HepG2 (cell line): ENCODE data around the gene KLF6. TPM values are rescaled to one million over a fixed set of nuclear protein-coding genes. Genes with fewer than 3 reads are reported as not detected.

Source experiments
- CEBPG ChIP-seq: IDR thresholded peaks from 2 replicates; pipeline ENCODE4 v1.6.1; 2016
- FOXJ3 ChIP-seq: sonication (generic); formaldehyde crosslinking; IDR thresholded peaks from 2 replicates; pipeline ENCODE4 v1.4.0; 2020; ENCODE audit warnings: missing genetic modification reagents, mild to moderate bottlenecking, borderline replicate concordance
- IRX3 ChIP-seq: sonication (generic); formaldehyde crosslinking; IDR thresholded peaks from 2 replicates; pipeline ENCODE4 v1.8.1; 2023; ENCODE audit warnings: mild to moderate bottlenecking, low read depth, missing genetic modification reagents, borderline replicate concordance
- MAFG ChIP-seq: sonication (generic); formaldehyde crosslinking; IDR thresholded peaks from 2 replicates; pipeline ENCODE4 v1.5.1; 2020; ENCODE audit warnings: mild to moderate bottlenecking, missing genetic modification reagents
- MAX ChIP-seq: IDR thresholded peaks from 2 replicates; pipeline ENCODE4 v1.6.1; 2012; ENCODE audit warnings: inconsistent platforms
- MED1 ChIP-seq: sonication (generic); formaldehyde crosslinking; IDR thresholded peaks from 2 replicates; pipeline ENCODE4 v1.4.0; 2020; ENCODE audit warnings: missing genetic modification reagents
- MZF1 ChIP-seq: sonication (generic); formaldehyde crosslinking; IDR thresholded peaks from 2 replicates; pipeline ENCODE4 v1.8.1; 2023; ENCODE audit warnings: mild to moderate bottlenecking, missing genetic modification reagents, borderline replicate concordance
- NBN ChIP-seq: fragments of 450-650 bp; conservative IDR thresholded peaks from 2 replicates; pipeline ENCODE4 v1.6.1; 2017
- NFIC ChIP-seq: IDR thresholded peaks from 2 replicates; pipeline ENCODE4 v1.6.1; 2012; ENCODE audit warnings: mild to moderate bottlenecking, low read length, inconsistent platforms
- PTBP1 ChIP-seq: fragments of 200-400 bp; formaldehyde crosslinking; IDR thresholded peaks from 2 replicates; pipeline ENCODE4 v1.6.1; 2018; ENCODE audit warnings: low read length, low read depth; ENCODE audit not compliant: poor library complexity, severe bottlenecking
- SKI ChIP-seq: fragments of 450-650 bp; IDR thresholded peaks from one replicate; pipeline ENCODE4 v1.6.1; 2018; ENCODE audit warnings: mild to moderate bottlenecking; ENCODE audit not compliant: partially characterized antibody
- SOX13 ChIP-seq, 3 experiments: fragments of 450-650 bp in 1 of 3; sonication (generic) in 1 of 3; formaldehyde crosslinking in 1 of 3; IDR thresholded peaks in 2 of 3; conservative IDR thresholded peaks in 1 of 3; 2 replicates each; pipeline versions ENCODE4 v1.5.0 to v1.6.1; 2016 to 2020; ENCODE audit warnings: antibody characterized with exemption in 1 of 3, mild to moderate bottlenecking in 1 of 3, missing compliant biosample characterization in 1 of 3, missing genetic modification reagents in 1 of 3, moderate library complexity in 1 of 3
- STAT6 ChIP-seq: sonication (generic); formaldehyde crosslinking; IDR thresholded peaks from 2 replicates; pipeline ENCODE4 v1.4.0; 2020; ENCODE audit warnings: missing genetic modification reagents, mild to moderate bottlenecking, borderline replicate concordance
- ZFP37 ChIP-seq: sonication (generic); formaldehyde crosslinking; IDR thresholded peaks from 2 replicates; pipeline ENCODE4 v1.4.0; 2020; ENCODE audit warnings: missing genetic modification reagents, borderline replicate concordance
- ZNF567 ChIP-seq: sonication (generic); formaldehyde crosslinking; IDR thresholded peaks from 2 replicates; pipeline ENCODE4 v1.8.1; 2023; ENCODE audit warnings: mild to moderate bottlenecking, missing genetic modification reagents, borderline replicate concordance
- ZNF639 ChIP-seq: conservative IDR thresholded peaks from 2 replicates; pipeline ENCODE4 v1.6.1; 2018; ENCODE audit warnings: missing genetic modification reagents
- ZNF770 ChIP-seq: sonication (generic); formaldehyde crosslinking; IDR thresholded peaks from 2 replicates; pipeline ENCODE4 v1.5.0; 2020; ENCODE audit warnings: mild to moderate bottlenecking, missing genetic modification reagents
- ZNF841 ChIP-seq: sonication (generic); formaldehyde crosslinking; IDR thresholded peaks from 2 replicates; pipeline ENCODE4 v1.8.1; 2023; ENCODE audit warnings: missing genetic modification reagents, borderline replicate concordance
- ZSCAN31 ChIP-seq: sonication (generic); formaldehyde crosslinking; IDR thresholded peaks from 2 replicates; pipeline ENCODE4 v1.5.0; 2020; ENCODE audit warnings: low read depth, mild to moderate bottlenecking, missing genetic modification reagents
- ZXDC ChIP-seq: sonication (generic); formaldehyde crosslinking; IDR thresholded peaks from 2 replicates; pipeline ENCODE4 v1.5.0; 2020; ENCODE audit warnings: mild to moderate bottlenecking, missing genetic modification reagents
- polyA plus RNA-seq, 8 experiments: library from polyadenylated mRNA; depleted of rRNA in 3 of 8; stranded (reverse) in 7 of 8; unstranded in 1 of 8; fragments of >200 nt; fragmentation: Illumina TruSeq in 4 of 8; extraction: Trizol in 4 of 8; gene quantifications; 2 replicates each; pipeline versions ENCODE4 v1.2.1 to v1.2.3, GENCODE V29; 2011 to 2016; ENCODE audit warnings: low read depth in 4 of 8, missing spikeins in 1 of 8, mixed read lengths in 1 of 8; ENCODE audit not compliant: insufficient read depth in 1 of 8
- total RNA-seq, 5 experiments: library from RNA; depleted of rRNA; stranded (reverse); fragments of >200 nt; fragmentation: Illumina TruSeq; extraction: Trizol; gene quantifications; 2 replicates each; pipeline ENCODE4 v1.2.3, GENCODE V29; 2016; ENCODE audit warnings: low read depth in 1 of 5

The KLF6 gene
- total and polyA plus RNA-seq, 2 of the 13 experiments (the other 11 are each of a cell fraction or from before 2014, with no cell fraction given) = 27.0 to 71.9 TPM

GRCh38 chr10:3740157-3740871 lies 44.7 kb downstream of the KLF6 start (continued):
- TF ChIP-seq ZNF770 (CRISPR knock-in tag) (no peak), FOXJ3 (CRISPR knock-in tag) (peak; percentile 70; the same call in 1 of the 2 replicates), IRX3 (CRISPR knock-in tag) (no peak), NBN (no peak), MAFG (CRISPR knock-in tag) (0 out of 2 replicates have a peak, but pooled peaks have one; percentile 38), SKI (no peak), CEBPG (CRISPR knock-in tag) (peak; percentile 88), STAT6 (no peak), NFIC (peak; percentile 80), MAX (no peak), ZNF639 (CRISPR knock-in tag) (no peak), ZNF841 (CRISPR knock-in tag) (no peak), ZFP37 (CRISPR knock-in tag) (no peak), ZSCAN31 (no peak), PTBP1 (no peak), SOX13 (IDR thresholded peaks at IDR 0.05) (peak; percentile 63; the same call in 1 of the 2 replicates), SOX13 (CRISPR knock-in tag; conservative IDR thresholded peaks at IDR 0.05 in 1 of 2, IDR thresholded peaks at IDR 0.05 in 1 of 2) (peak in 1 of 2 experiments; percentile 93; a peak in 2 of 4 replicates), ZNF567 (CRISPR knock-in tag) (no peak), MED1 (CRISPR knock-in tag) (peak; percentile 96), MZF1 (no peak), ZXDC (no peak)
